CD8-positive, alpha-beta memory T cell (primary cell): Measurements from ENCODE around the gene TMEM182. TPM values are rescaled to one million over a fixed set of nuclear protein-coding genes. Genes with fewer than 3 reads are reported as not detected.

Experiments
- CTCF ChIA-PET: fragments of 350-600 bp; sonication (Branson Sonifier 250); formaldehyde crosslinking; loops from one replicate; lab custom pipeline; 2021; ENCODE audit warnings: antibody characterized with exemption; lab: Charles Lee
- POLR2A ChIA-PET: fragments of 350-600 bp; sonication (Branson Sonifier 250); formaldehyde crosslinking; loops from one replicate; lab custom pipeline; 2021; ENCODE audit warnings: antibody characterized with exemption; lab: Charles Lee
- DNase-seq, 5 donors: peaks; one replicate each; pipeline versions ENCODE4 v3.0.0 to v3.0.0-alpha.2; 2020 to 2022; ENCODE audit warnings: mixed read lengths in 1 of 5
- H3K27ac ChIP-seq: one replicate; pipeline ENCODE4 v1.7.0; 2013; ENCODE audit warnings: low read depth, mild to moderate bottlenecking, low read length, moderate library complexity
- H3K27me3 ChIP-seq: 2 replicates; pipeline ENCODE4 v1.7.0; 2013; ENCODE audit warnings: low read length, mild to moderate bottlenecking; ENCODE audit not compliant: insufficient read depth, poor library complexity, severe bottlenecking
- H3K36me3 ChIP-seq: 2 replicates; pipeline ENCODE4 v1.7.0; 2013; ENCODE audit warnings: mild to moderate bottlenecking, low read length, moderate library complexity; ENCODE audit not compliant: insufficient read depth
- H3K4me1 ChIP-seq: 2 replicates; pipeline ENCODE4 v1.7.0; 2013; ENCODE audit warnings: mild to moderate bottlenecking, low read length, moderate library complexity; ENCODE audit not compliant: insufficient read depth
- H3K4me3 ChIP-seq: 2 replicates; pipeline ENCODE4 v1.7.0; 2013; ENCODE audit warnings: mild to moderate bottlenecking, low read length
- H3K9me3 ChIP-seq: 2 replicates; pipeline ENCODE4 v1.7.0; 2013; ENCODE audit warnings: mild to moderate bottlenecking, low read length
- H3K27ac Mint-ChIP-seq, 8 donors: one replicate each; pipeline ENCODE4 v1.8.0; 2020 to 2021; ENCODE audit warnings: mixed read lengths in 8 of 8, mild to moderate bottlenecking in 6 of 8, inconsistent platforms in 3 of 8, moderate library complexity in 3 of 8
- H3K27me3 Mint-ChIP-seq, 2 donors: one replicate each; pipeline ENCODE4 v1.8.0; 2020 to 2021; ENCODE audit warnings: mixed read lengths in 2 of 2, mild to moderate bottlenecking in 1 of 2, moderate library complexity in 1 of 2
- H3K36me3 Mint-ChIP-seq, 3 donors: one replicate each; pipeline ENCODE4 v1.8.0; 2020 to 2021; ENCODE audit warnings: mixed read lengths in 3 of 3, inconsistent platforms in 1 of 3, mild to moderate bottlenecking in 1 of 3
- H3K4me1 Mint-ChIP-seq, 3 donors: one replicate each; pipeline ENCODE4 v1.8.0; 2020 to 2021; ENCODE audit warnings: mixed read lengths in 3 of 3, inconsistent platforms in 1 of 3, mild to moderate bottlenecking in 1 of 3
- H3K4me3 Mint-ChIP-seq, 7 donors: one replicate each; pipeline ENCODE4 v1.8.0; 2020 to 2021; ENCODE audit warnings: mixed read lengths in 7 of 7, mild to moderate bottlenecking in 6 of 7, moderate library complexity in 4 of 7, inconsistent platforms in 2 of 7
- H3K9me3 Mint-ChIP-seq, 5 donors: one replicate each; pipeline ENCODE4 v1.8.0; 2020 to 2022; ENCODE audit warnings: mixed read lengths in 5 of 5, mild to moderate bottlenecking in 3 of 5, moderate library complexity in 2 of 5, inconsistent platforms in 1 of 5
- polyA plus RNA-seq: library from polyadenylated mRNA; unstranded; fragments of 300-500 nt; fragmentation: Illumina TruSeq; gene quantifications from one replicate; pipeline ENCODE4 v1.2.3, GENCODE V29; 2021
- total RNA-seq, 2 experiments: library from RNA; stranded (reverse); gene quantifications; one replicate each; pipeline ENCODE4 v1.2.3, GENCODE V29; 2021

Gene TMEM182
- total and polyA plus RNA-seq, 3 experiments from 2014 or later = 3.8 to 4.8 (median 4.6) TPM

DNA sequence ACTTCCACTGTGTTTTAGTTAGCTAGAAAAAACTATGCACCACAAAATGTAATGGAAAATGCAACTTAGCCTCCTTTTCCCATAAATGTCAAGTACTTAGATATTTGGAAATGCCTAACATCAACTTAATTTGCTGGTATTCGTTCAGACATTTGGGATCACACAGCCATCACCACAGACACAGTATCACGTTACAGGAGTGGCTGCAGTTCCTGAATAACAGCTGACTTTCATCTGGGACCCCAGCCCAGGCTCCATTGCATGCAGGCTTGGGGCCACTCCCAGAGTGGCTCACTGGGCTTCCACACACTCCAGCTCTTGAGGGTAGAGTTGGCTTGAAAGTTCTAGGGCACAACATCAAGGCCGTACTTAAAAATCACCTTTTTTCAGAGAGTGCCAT is 9.3 kb downstream of the TMEM182 start:
- H3K36me3 Mint-ChIP-seq = peaks cover 15 to 25% (median 24%) of the 10 kb centered on the region in 3 donors
- CTCF ChIA-PET = no interaction called here
- H3K4me1 Mint-ChIP-seq = no peaks in the 10 kb centered on the region
- Histone ChIP-seq H3K27me3 (no peaks in the 10 kb centered on the region), H3K4me3 (no peak overlapping the region), H3K4me1 (no peaks in the 10 kb centered on the region), H3K36me3 (no peaks in the 10 kb centered on the region), H3K27ac (no peak overlapping the region), H3K9me3 (no peaks in the 10 kb centered on the region)
- no peaks in the 10 kb centered on the region for H3K9me3 Mint-ChIP-seq
- POLR2A ChIA-PET = no interaction called here
- no peak for DNase-seq
- no peak overlapping the region for H3K4me3 Mint-ChIP-seq
- H3K27me3 Mint-ChIP-seq = peaks cover 0 to 1% of the 10 kb centered on the region in 2 donors
- no peak overlapping the region for H3K27ac Mint-ChIP-seq

DNA sequence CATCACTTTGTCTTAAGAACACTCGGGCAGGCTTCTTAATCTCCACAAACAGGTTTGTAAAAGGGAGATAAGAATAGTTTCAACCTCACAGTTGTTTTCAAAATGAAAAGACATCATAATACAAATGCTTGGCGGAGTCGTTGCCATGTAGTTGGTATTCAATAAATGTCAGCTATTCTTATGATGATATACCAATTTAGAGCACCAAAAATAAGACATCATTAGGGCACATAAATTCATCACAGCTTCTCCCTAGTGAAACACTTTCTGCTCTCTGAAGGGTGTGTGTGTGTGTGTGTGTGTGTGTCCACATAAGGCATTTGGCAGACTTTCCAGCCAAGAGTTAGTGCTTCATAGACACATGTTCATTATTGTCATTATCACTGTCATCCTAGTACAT is 10.8 kb downstream of the TMEM182 start:
- Mint-ChIP-seq H3K36me3 (peaks cover 22 to 28% (median 27%) of the 10 kb centered on the region in 3 donors), H3K27me3 (peaks cover 0 to 1% of the 10 kb centered on the region in 2 donors), H3K9me3 (no peaks in the 10 kb centered on the region), H3K27ac (no peak overlapping the region), H3K4me1 (no peaks in the 10 kb centered on the region), H3K4me3 (no peak overlapping the region)
- ChIA-PET CTCF (interaction anchor here (1.7 kb wide), 1 partner anchor 19 kb away, joined by 5 read pairs; no protein-coding TSS in a partner anchor), POLR2A (no interaction called here)
- no peak overlapping the region for H3K27ac ChIP-seq
- no peaks in the 10 kb centered on the region for H3K9me3 ChIP-seq
- H3K4me1 ChIP-seq = no peaks in the 10 kb centered on the region
- H3K4me3 ChIP-seq = no peak overlapping the region
- no peaks in the 10 kb centered on the region for H3K36me3 ChIP-seq
- no peak for DNase-seq
- no peaks in the 10 kb centered on the region for H3K27me3 ChIP-seq

DNA sequence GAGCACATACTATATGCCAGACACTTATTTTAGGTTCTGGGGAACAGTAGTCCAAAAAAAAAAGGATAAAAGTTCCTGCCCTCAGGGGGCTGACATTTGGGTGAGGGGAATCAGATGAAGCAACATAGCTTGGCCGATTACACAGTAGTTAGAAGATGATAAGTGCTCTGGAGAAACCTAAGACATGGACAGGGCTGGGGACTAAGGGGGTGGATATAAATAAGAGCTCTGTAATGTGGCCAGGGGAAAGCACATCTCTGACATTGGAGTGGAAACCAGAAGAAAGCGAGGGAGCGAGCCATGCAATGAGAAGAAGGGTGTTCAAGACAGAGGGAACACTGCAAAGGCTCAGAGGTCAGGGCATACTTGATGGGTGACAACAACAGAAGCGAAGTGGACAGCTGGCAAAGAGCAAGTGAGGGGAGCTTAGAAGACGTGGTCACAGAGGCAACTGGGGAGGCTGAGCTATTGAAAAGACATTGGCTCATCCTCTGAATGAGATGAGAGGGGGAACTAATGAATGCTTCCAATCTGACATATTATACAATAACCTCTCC is 11.4 kb downstream of the TMEM182 start:
- H3K9me3 Mint-ChIP-seq = no peaks in the 10 kb centered on the region
- Histone ChIP-seq H3K36me3 (no peaks in the 10 kb centered on the region), H3K4me3 (no peak overlapping the region), H3K27ac (no peak overlapping the region), H3K9me3 (no peaks in the 10 kb centered on the region), H3K27me3 (no peaks in the 10 kb centered on the region), H3K4me1 (no peaks in the 10 kb centered on the region)
- no peaks in the 10 kb centered on the region for H3K4me1 Mint-ChIP-seq
- no peak overlapping the region for H3K27ac Mint-ChIP-seq
- POLR2A ChIA-PET = no interaction called here
- peaks cover 0 to 1% of the 10 kb centered on the region in 2 donors for H3K27me3 Mint-ChIP-seq
- CTCF ChIA-PET = interaction anchor here (1.7 kb wide), 1 partner anchor 20 kb away, joined by 5 read pairs; no protein-coding TSS in a partner anchor
- H3K4me3 Mint-ChIP-seq = no peak overlapping the region
- H3K36me3 Mint-ChIP-seq = peaks cover 17 to 25% (median 22%) of the 10 kb centered on the region in 3 donors
- no peak for DNase-seq

DNA sequence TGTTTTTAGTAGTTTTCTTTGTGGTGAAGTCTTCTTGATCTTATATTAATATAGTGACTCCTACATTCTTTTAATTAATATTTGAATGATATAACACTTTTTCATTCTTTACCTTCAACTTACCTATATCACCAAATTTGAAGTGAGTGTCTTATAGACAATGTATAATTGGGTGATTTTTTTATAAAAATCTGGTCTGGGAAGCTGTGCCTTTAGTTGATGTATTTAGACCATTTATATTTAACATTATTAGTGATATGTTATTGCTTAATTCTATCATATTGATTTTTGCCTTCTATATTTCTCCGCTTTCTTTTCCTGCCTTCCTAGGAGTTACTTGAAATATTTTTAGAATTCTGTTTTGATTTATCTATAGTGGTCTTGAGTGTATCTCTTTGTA is 16.4 kb downstream of the TMEM182 start:
- Mint-ChIP-seq H3K27me3 (no peaks in the 10 kb centered on the region), H3K4me1 (peaks cover 5 to 10% (median 6%) of the 10 kb centered on the region in 3 donors), H3K36me3 (peaks cover 5 to 24% (median 9%) of the 10 kb centered on the region in 3 donors), H3K9me3 (no peaks in the 10 kb centered on the region), H3K27ac (no peak overlapping the region), H3K4me3 (no peak overlapping the region)
- H3K27ac ChIP-seq = no peak overlapping the region
- no peaks in the 10 kb centered on the region for H3K36me3 ChIP-seq
- no peaks in the 10 kb centered on the region for H3K9me3 ChIP-seq
- no peaks in the 10 kb centered on the region for H3K4me1 ChIP-seq
- H3K4me3 ChIP-seq = no peak overlapping the region
- H3K27me3 ChIP-seq = no peaks in the 10 kb centered on the region
- ChIA-PET POLR2A (no interaction called here), CTCF (no interaction called here)
- no peak for DNase-seq

DNA sequence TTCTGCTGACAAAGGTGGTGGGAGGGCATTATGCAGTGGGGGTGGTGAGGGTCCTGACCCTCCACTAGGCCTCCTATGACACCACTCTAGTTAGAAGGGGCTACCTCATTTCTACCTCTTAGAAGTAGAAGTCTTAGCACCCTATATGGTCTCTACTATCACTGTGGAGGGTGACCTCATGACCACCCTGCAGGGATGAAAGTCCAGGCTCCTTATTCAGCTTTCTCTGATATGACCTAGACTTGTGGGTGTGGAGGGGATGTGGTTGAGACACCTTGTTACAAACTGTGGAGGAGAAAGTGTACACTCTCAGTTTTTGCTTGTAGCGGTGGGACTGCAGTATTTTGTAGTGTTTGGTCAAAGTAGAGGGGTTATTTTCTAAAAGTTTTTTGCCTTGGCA is 18.6 kb downstream of the TMEM182 start:
- Mint-ChIP-seq H3K4me3 (no peak overlapping the region), H3K27ac (no peak overlapping the region), H3K27me3 (no peaks in the 10 kb centered on the region), H3K36me3 (peaks cover 2 to 21% (median 14%) of the 10 kb centered on the region in 3 donors), H3K4me1 (peaks cover 5 to 10% (median 6%) of the 10 kb centered on the region in 3 donors), H3K9me3 (no peaks in the 10 kb centered on the region)
- H3K4me1 ChIP-seq = no peaks in the 10 kb centered on the region
- no peak overlapping the region for H3K4me3 ChIP-seq
- H3K36me3 ChIP-seq = no peaks in the 10 kb centered on the region
- ChIA-PET POLR2A (no interaction called here), CTCF (no interaction called here)
- H3K27me3 ChIP-seq = no peaks in the 10 kb centered on the region
- H3K27ac ChIP-seq = no peak overlapping the region
- no peak for DNase-seq
- H3K9me3 ChIP-seq = no peaks in the 10 kb centered on the region

DNA sequence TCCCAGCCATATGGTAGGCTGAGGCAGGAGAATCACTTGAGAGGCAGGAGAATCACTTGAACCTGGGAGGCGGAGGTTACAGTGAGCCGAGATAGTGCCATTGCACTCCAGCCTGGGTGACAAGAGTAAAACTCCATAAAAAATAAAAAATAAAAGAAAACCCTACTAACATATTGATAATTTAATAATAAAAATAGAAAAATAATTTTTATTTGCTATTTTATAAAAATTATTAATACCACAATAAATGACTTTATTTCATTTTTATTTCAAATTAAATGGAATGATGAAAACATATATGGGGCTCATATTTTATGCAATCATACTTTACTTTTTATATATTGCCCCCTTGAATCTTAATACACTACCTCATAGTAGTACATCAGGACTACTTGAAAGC is 20.4 kb downstream of the TMEM182 start:
- Mint-ChIP-seq H3K36me3 (peaks cover 2 to 18% (median 11%) of the 10 kb centered on the region in 3 donors), H3K4me1 (peaks cover 5 to 10% (median 6%) of the 10 kb centered on the region in 3 donors), H3K9me3 (no peaks in the 10 kb centered on the region), H3K4me3 (no peak overlapping the region), H3K27ac (no peak overlapping the region), H3K27me3 (no peaks in the 10 kb centered on the region)
- H3K36me3 ChIP-seq = no peaks in the 10 kb centered on the region
- no peaks in the 10 kb centered on the region for H3K27me3 ChIP-seq
- DNase-seq = no peak
- H3K9me3 ChIP-seq = no peaks in the 10 kb centered on the region
- H3K4me3 ChIP-seq = no peak overlapping the region
- no peak overlapping the region for H3K27ac ChIP-seq
- POLR2A ChIA-PET = no interaction called here
- no peaks in the 10 kb centered on the region for H3K4me1 ChIP-seq
- CTCF ChIA-PET = no interaction called here

DNA sequence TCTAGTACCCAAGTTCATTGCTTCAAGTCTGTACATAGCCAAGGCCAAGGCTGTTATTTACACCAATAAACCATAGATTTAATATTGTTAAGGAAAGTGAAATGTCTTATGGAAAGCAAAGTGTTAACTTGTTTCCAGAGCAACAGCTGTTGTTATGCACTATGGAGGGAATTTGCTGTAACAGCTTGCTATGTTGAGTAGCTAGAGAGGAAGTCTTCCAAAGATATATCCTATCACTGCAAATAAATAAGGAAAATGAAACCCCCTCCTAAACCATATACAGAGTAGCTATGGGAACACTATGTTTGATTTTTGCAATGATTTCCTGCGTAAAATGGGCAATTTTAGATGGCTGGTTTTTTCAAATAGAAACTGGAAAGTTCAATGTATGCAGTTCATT is 21.1 kb downstream of the TMEM182 start:
- ChIA-PET CTCF (no interaction called here), POLR2A (no interaction called here)
- H3K27ac ChIP-seq = no peak overlapping the region
- Mint-ChIP-seq H3K36me3 (peaks cover 5 to 16% (median 9%) of the 10 kb centered on the region in 3 donors), H3K4me3 (no peak overlapping the region), H3K27me3 (no peaks in the 10 kb centered on the region), H3K27ac (no peak overlapping the region), H3K9me3 (no peaks in the 10 kb centered on the region), H3K4me1 (peaks cover 5 to 10% (median 6%) of the 10 kb centered on the region in 3 donors)
- H3K4me3 ChIP-seq = no peak overlapping the region
- no peaks in the 10 kb centered on the region for H3K36me3 ChIP-seq
- H3K9me3 ChIP-seq = no peaks in the 10 kb centered on the region
- no peak for DNase-seq
- H3K4me1 ChIP-seq = no peaks in the 10 kb centered on the region
- H3K27me3 ChIP-seq = no peaks in the 10 kb centered on the region

DNA sequence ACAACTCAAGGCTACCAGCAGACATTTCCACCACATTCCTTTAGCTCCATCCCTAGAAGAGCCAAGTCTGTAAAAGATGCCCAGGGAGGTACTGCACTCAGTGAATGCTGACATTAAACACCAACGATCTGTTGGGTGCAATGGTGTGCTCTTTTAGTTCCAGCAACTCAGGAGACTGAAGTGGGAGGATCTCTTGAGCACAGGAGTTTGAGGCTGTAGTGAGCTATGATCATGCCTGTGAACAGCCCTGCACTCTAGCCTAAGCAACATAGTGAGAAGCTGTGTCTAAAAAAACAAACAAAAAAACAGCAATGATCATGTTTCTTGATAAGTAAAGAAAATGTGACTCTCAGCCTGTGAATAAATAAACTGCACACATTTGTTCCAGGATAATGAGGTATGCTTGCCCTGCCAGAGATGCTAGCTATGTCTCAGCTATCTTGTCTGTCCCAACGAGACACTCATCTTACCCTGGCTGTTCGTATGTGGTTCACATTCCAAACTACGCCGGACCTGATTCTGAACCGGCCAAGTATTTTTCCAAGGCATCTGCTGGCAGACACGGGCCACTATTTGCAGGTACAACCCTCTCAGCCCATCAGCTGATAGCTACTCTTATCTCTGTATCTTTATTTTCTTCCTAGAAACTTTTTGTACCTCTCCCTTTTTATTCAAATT is 21.8 kb downstream of the TMEM182 start:
- Mint-ChIP-seq H3K27ac (no peak overlapping the region), H3K36me3 (peaks cover 5 to 16% (median 9%) of the 10 kb centered on the region in 3 donors), H3K4me3 (no peak overlapping the region), H3K4me1 (peaks cover 5 to 10% (median 6%) of the 10 kb centered on the region in 3 donors), H3K9me3 (no peaks in the 10 kb centered on the region), H3K27me3 (no peaks in the 10 kb centered on the region)
- Histone ChIP-seq H3K4me1 (no peaks in the 10 kb centered on the region), H3K9me3 (no peaks in the 10 kb centered on the region), H3K36me3 (no peaks in the 10 kb centered on the region), H3K27me3 (no peaks in the 10 kb centered on the region), H3K27ac (no peak overlapping the region), H3K4me3 (no peak overlapping the region)
- ChIA-PET POLR2A (no interaction called here), CTCF (no interaction called here)
- DNase-seq = no peak
